ENCODE results near the gene RUNX2. TPM values are rescaled to one million over a fixed set of nuclear protein-coding genes. Genes with fewer than 3 reads are reported as not detected.

Gene RUNX2
- total and polyA plus RNA-seq, 2 of the 8 experiments (the other 6 are each of a cell fraction or from before 2014, with no cell fraction given), result 0.26 to 1.2 TPM

- Histone ChIP-seq H3K79me1 (ENCODE audit: low read depth, low read length) (no peaks in the 10 kb centered on the region), H2AFZ (ENCODE audit: low read length) (no peak overlapping the region), H2BK15ac (ENCODE audit: low read length) (no peak overlapping the region), H3K4me2 (ENCODE audit: insufficient read depth in 1 of 2, low read depth in 2 of 2, low read length in 2 of 2) (no peak overlapping the region), H2BK20ac (ENCODE audit: low read length) (no peak overlapping the region), H3K36me3 (ENCODE audit: control insufficient read depth in 2 of 4, insufficient read depth in 4 of 4, low read length in 3 of 4) (no peaks in the 10 kb centered on the region), H3K23me2 (ENCODE audit: low read depth, low read length) (no peaks in the 10 kb centered on the region), H4K5ac (ENCODE audit: insufficient read length, low read depth, low read length) (no peak overlapping the region), H3K23ac (ENCODE audit: insufficient read length) (no peak overlapping the region), H4K8ac (ENCODE audit: extremely low read depth, insufficient read depth, low read length) (no peak overlapping the region), H3K18ac (ENCODE audit: extremely low read depth, low read length) (no peak overlapping the region), H3K14ac (ENCODE audit: insufficient read length) (no peak overlapping the region), H4K91ac (replicated peaks; ENCODE audit: insufficient read length, low read length) (no peak overlapping the region), H2BK12ac (ENCODE audit: low read depth, low read length) (no peak overlapping the region), H3K4me1 (replicated peaks in 1 of 4; ENCODE audit: control insufficient read depth in 3 of 4, insufficient read depth in 4 of 4, low read length in 3 of 4) (no peaks in the 10 kb centered on the region), H3K27me3 (replicated peaks in 1 of 4; ENCODE audit: control insufficient read depth in 3 of 4, extremely low read depth in 1 of 4, insufficient read depth in 3 of 4, low read length in 3 of 4) (no peaks in the 10 kb centered on the region), H3K27ac (ENCODE audit: low read depth, low read length) (no peak overlapping the region), H3K4ac (replicated peaks; ENCODE audit: insufficient read length, low read depth, low read length) (no peak overlapping the region), H4K20me1 (replicated peaks in 1 of 2; ENCODE audit: control insufficient read depth in 1 of 2, insufficient read depth in 2 of 2, low read length in 2 of 2) (no peaks in the 10 kb centered on the region), H3K4me3 (ENCODE audit: extremely low read depth in 1 of 4, insufficient read depth in 2 of 4, low read depth in 3 of 4, low read length in 4 of 4) (no peak overlapping the region), H2BK120ac (replicated peaks; ENCODE audit: low read depth, low read length) (no peak overlapping the region), H3K79me2 (ENCODE audit: control insufficient read depth in 1 of 2, insufficient read depth in 2 of 2, low read length in 2 of 2) (no peaks in the 10 kb centered on the region), H3K9ac (replicated peaks in 1 of 4; ENCODE audit: extremely low read depth in 1 of 4, low read depth in 3 of 4, low read length in 3 of 4) (no peak overlapping the region), H2BK5ac (ENCODE audit: low read depth, low read length) (no peak overlapping the region), H3K9me3 (ENCODE audit: insufficient read depth in 2 of 2, low read depth in 1 of 2, low read length in 1 of 2) (no peaks in the 10 kb centered on the region), H2AK5ac (ENCODE audit: low read depth, low read length) (no peak overlapping the region), H3K56ac (replicated peaks; ENCODE audit: insufficient read length, low read depth, low read length) (no peak overlapping the region)
- 83% methylated on average over 5 of the region's 5 CpGs; no CpG with 5 or more reads in 1 of the 2 experiments for WGBS, 2 experiments (ENCODE audit: extremely low coverage in 1 of 2, insufficient coverage in 1 of 2, insufficient read length in 1 of 2, insufficient replicate concordance in 2 of 2, low coverage in 1 of 2, low lambda C conversion rate in 2 of 2, missing lambda C conversion rate in 1 of 2)
- DNase-seq (ENCODE audit: low read depth in 1 of 2, low spot score in 2 of 2) (no peak), FAIRE-seq (no peak)
- CTCF ChIA-PET (ENCODE audit: partially characterized antibody), result interaction anchor here (1.7 kb wide), 1 partner anchor 11 kb away, joined by 3 read pairs; no protein-coding TSS in a partner anchor
- POLR2A ChIA-PET (ENCODE audit: partially characterized antibody), result no interaction called here
- TF ChIP-seq RAD21 (IDR thresholded peaks at IDR 0.05 in 1 of 2, conservative IDR thresholded peaks at IDR 0.05 in 1 of 2; ENCODE audit: low read depth in 2 of 2, low read length in 2 of 2) (no peak), NANOG (IDR thresholded peaks at IDR 0.05; ENCODE audit: insufficient read depth, low read depth, low read length, poor library complexity, severe bottlenecking) (no peak), USF2 (IDR thresholded peaks at IDR 0.05; ENCODE audit: low read length) (no peak), SIRT6 (IDR thresholded peaks at IDR 0.05; ENCODE audit: low read length) (no peak), SP1 (IDR thresholded peaks at IDR 0.05; ENCODE audit: low read depth, low read length) (no peak), ZNF274 (IDR thresholded peaks at IDR 0.05; ENCODE audit: borderline replicate concordance, extremely low read depth, low read length) (no peak), ATF3 (IDR thresholded peaks at IDR 0.05; ENCODE audit: insufficient read depth, low read depth, low read length) (no peak), TAF7 (optimal IDR thresholded peaks at IDR 0.05; ENCODE audit: borderline replicate concordance, low read depth, low read length) (no peak), TAF1 (IDR thresholded peaks at IDR 0.05; ENCODE audit: low read depth, low read length) (no peak), JUND (IDR thresholded peaks at IDR 0.05; ENCODE audit: low read length) (no peak), GABPA (IDR thresholded peaks at IDR 0.05; ENCODE audit: borderline replicate concordance, insufficient read depth, low read length) (no peak)
Measured at GRCh38 chr6:45626087-45626891, 298.2 kb downstream of the RUNX2 start.

All from H1 (cell line).